H54 (cell line): ENCODE results near the gene FAIM2.
A peak's percentile ranks its signal among the peaks of the same experiment; 100 is the strongest.
"Not testable (repeated sequence)": the region's sequence is repeated elsewhere in the genome, so short reads cannot be mapped to it uniquely, and the experiment has no call there.

ENCODE experiments used
- DNase-seq: peaks from one replicate; pipeline ENCODE4 v3.0.0; 2011; ENCODE audit warnings: low spot score, mixed read lengths; ENCODE audit not compliant: insufficient read length
- FAIRE-seq: peaks from 3 replicates; lab custom pipeline; 2011; peaks lifted over from hg19 to GRCh38; lab: Jason Lieb, UNC
- POLR2A ChIP-seq: IDR thresholded peaks from 2 replicates; pipeline ENCODE4 v1.6.1; 2011; ENCODE audit warnings: low read depth, mild to moderate bottlenecking, low read length

Gene FAIM2

DNA sequence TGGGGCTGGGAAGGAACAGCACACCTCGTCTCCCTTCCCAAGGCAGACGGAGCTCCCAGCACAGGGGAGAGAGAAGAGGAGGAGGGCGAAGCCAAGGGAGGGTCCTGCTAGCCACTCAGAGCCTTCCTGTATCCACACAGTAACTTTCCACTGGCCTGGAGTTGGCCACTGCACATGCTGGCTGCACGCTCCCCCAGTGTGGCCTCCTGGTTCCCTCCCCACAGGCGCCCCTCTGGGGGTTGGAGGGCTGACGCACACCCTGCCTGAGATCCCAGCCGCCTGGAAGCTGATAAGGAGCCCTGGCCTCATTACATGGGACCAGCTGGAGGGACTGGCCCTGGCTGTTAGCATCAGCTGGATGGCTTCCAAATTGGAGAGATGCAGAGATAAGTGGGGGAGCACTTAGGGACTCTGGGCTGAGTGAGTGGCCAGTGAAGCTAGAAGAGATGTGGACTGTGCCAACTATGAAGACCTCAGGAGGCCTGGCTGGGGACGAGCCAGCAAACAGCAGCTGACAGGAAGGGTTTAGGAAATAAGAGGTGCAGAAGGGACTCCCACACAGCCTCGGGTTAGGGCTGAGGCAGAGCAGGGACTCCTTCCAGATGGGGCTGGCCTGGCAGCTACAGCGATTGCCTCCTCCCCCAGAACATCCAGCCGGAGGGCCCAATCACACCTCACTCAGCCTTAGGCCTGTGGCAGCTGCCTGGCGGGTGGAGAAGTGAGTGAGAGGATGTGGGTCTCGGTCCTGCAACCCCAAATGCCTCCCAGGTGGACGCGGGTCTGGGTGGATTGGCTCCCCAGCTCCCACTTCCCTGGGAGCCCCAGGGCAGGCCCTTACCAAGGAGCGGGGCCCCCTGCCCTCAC, 34.5 kb downstream of the FAIM2 start:
- DNase-seq (peak; percentile 64), FAIRE-seq (no peak)
- TF ChIP-seq POLR2A: no peak

- FAIRE-seq (no peak), DNase-seq (no peak)
- TF ChIP-seq POLR2A: no peak
Measured at GRCh38 chr12:49868449-49868848, 35.3 kb downstream of the FAIM2 start.

DNA sequence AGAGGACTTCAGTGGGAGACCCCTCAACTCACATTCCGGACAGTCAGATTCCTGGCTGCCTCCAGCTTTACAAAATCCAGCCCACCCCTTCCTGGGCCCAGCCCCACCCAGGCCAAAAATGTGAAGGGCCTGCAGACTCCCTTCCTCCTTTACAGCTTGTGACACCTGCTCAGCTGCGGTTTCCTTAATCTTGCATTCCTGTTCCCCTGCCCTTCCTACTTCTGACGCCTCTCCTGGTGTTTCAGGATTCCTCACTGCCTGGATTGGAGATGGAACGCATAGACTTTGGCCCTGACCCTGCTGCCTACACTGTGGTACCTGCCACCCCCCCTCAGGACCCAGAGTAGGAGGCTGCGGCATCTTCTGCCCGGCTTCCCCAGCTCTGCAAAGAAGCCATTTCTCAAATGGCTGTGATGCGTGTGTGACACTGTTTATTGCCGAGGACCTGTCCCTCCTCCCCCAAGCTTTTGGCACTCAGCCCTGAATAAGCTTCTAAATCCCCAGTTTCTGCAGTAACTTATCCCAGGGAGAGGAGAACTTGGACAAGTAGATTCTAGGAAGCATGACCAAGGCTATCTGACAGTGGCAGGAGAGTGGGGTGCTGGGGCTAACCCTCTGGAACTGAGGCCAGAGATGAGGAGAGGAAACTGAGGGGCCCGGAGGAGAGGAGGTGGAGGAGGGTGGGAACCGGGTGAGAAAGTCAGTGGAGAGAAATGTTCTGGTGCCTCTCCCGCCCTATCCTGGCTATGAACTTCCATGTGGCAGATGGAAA, 35.9 kb downstream of the FAIM2 start:
- no peak for FAIRE-seq
- TF ChIP-seq POLR2A: no peak
- no peak for DNase-seq

DNA sequence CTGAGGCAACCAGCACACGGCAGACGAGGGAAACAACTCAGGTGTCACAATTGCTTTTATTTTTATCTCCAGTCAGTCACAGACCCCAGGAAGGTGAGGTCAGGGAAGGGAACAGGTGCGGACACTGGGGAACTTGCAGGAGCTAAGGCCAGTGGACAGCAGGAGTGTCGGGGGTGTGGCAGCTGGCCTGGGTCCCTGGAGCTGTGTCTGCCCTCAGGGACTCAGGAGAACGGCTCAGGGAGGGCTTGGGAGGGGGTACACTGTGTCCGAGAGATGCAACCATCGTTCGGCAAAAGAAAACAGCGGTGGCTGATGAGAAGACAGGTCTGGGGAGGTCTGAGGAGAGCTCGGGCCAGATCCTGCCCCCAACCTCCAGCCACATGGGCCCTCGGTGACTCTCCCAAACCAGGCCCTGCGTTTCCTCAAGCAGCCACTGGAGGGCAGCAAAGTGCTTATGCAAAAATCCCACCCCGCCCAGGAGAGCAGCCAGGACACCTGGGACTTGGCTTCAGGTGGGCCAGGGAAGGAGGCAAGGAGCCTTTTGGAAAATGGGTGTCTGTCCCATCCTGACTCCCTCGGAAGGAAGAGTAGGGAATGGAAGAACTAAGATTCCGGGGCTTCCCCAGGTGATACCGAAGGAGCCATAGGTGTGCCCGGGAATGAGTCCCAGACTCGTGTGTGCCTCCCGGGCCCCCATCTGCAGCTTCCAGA, 36.7 kb downstream of the FAIM2 start:
- TF ChIP-seq POLR2A: no peak
- DNase-seq (peak; percentile 89), FAIRE-seq (no peak)

GRCh38 chr12:49865782-49866135, 37.9 kb downstream of the FAIM2 start:
- FAIRE-seq (no peak), DNase-seq (no peak)
- TF ChIP-seq POLR2A: no peak

DNA sequence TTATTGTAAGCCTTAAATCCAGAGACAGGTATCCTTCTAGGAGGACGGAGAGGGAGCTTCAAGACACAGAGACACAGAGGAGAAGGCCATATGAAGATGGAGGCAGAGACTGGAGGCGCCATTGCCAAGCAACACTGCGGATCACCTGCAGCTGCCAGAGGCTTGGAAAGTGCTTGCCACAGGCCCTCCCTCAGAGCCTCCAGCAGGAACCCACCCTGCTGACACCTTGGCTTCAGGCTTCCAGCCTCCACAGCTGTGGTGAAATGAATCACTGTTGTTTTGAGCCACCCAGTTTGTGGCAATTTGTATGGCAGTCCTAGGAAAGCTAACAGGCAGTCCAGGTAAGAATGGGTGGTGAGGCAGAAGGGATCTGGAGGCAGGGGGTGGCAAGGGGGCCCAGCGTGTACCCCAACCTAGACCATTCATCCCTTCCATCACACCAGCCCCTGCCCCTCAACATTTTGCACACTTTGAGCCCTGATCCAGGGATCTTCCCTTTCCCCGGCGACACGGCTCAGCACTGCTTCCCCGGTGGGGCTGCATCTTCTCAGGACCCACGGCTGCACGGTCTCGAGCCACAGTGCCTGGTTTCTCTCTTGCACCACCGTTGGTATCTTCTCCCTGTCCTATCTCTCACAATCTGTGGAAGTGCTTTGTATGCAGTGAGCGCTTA, 38.5 kb downstream of the FAIM2 start:
- no peak for FAIRE-seq
- no peak for DNase-seq
- no peak for TF ChIP-seq POLR2A

GRCh38 chr12:49864798-49865090, 39.0 kb downstream of the FAIM2 start:
- no peak for TF ChIP-seq POLR2A
- no peak for FAIRE-seq
- no peak for DNase-seq

GRCh38 chr12:49863946-49864797, 39.5 kb downstream of the FAIM2 start:
- no peak for DNase-seq
- no peak for FAIRE-seq
- TF ChIP-seq POLR2A: no peak

GRCh38 chr12:49860921-49861320, 42.8 kb downstream of the FAIM2 start:
- not testable (repeated sequence) for FAIRE-seq, DNase-seq

- DNase-seq, FAIRE-seq: not testable (repeated sequence)
Measured at GRCh38 chr12:49855890-49856289, 47.8 kb downstream of the FAIM2 start.

- TF ChIP-seq POLR2A: no peak
- no peak for DNase-seq
- no peak for FAIRE-seq
Measured at GRCh38 chr12:49854976-49855375, 48.7 kb downstream of the FAIM2 start.

- no peak for TF ChIP-seq POLR2A
- FAIRE-seq: no peak
Measured at GRCh38 chr12:49853671-49854070, 50.0 kb downstream of the FAIM2 start.

DNA sequence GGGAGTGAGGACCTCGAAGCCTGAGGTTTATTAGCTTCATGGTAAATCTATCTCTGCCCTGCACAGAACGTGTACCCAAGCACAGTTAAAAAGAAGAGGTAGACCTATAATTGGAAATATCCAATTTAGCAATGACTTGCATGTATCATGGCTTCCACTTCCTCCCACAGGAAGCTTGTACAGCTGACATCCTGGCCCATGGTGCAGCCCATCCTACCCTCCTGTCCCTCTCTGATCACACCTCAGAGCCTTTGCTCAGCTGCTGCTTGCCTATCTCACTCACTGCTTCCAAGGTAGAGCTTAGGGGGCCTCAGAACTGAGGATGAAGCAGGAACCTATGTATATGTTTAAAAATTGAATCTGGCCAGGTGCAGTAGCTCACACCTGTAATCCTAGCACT, 56.5 kb downstream of the FAIM2 start:
- TF ChIP-seq POLR2A: no peak
- DNase-seq (no peak), FAIRE-seq (no peak)

More at GRCh38 chr12:49853671-49854070, 50.0 kb downstream of the FAIM2 start:
- no peak for DNase-seq
